ENCODE results near the gene SUPT6H. TPM values are rescaled to one million over a fixed set of nuclear protein-coding genes. Genes with fewer than 3 reads are reported as not detected.

The SUPT6H gene
- polyA plus RNA-seq, 6 donors from 2014 or later, result 4.6 to 19.5 (median 7.4) TPM

DNA sequence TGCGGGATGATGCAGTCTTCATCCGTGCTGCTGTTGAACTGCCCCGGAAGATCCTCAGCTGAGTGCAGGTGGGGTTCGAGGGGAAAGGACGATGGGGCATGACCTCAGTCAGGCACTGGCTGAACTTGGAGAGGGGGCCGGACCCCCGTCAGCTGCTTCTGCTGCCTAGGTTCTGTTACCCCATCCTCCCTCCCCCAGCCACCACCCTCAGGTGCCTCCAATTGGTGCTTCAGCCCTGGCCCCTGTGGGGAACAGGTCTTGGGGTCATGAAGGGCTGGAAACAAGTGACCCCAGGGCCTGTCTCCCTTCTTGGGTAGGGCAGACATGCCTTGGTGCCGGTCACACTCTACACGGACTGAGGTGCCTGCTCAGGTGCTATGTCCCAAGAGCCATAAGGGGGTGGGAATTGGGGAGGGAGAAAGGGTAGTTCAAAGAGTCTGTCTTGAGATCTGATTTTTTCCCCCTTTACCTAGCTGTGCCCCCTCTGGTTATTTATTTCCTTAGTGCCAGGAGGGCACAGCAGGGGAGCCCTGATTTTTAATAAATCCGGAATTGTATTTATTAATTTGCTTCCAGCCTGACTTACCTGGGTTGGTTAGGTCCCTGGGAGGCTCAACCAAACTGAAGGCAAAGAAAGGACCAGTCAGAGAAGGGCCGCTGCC is 87.6 kb downstream of the SUPT6H start:
- H3K4me1 Mint-ChIP-seq, result peaks cover 30 to 56% (median 36%) of the 10 kb centered on the region in 3 donors
- ATAC-seq (ENCODE audit: low read depth in 2 of 2) (peak in 1 of 2 donors; percentile 2), DNase-seq (no peak)
- no peaks in the 10 kb centered on the region for H3K9me3 Mint-ChIP-seq
- H3K27me3 Mint-ChIP-seq, result no peaks in the 10 kb centered on the region
- H3K36me3 Mint-ChIP-seq, result no peaks in the 10 kb centered on the region
- peak overlapping the region in 2 of 8 donors; percentile 47 to 77 for H3K4me3 Mint-ChIP-seq
- peak overlapping the region in 5 of 6 donors; percentile 26 to 92 (median 67) for H3K27ac Mint-ChIP-seq

DNA sequence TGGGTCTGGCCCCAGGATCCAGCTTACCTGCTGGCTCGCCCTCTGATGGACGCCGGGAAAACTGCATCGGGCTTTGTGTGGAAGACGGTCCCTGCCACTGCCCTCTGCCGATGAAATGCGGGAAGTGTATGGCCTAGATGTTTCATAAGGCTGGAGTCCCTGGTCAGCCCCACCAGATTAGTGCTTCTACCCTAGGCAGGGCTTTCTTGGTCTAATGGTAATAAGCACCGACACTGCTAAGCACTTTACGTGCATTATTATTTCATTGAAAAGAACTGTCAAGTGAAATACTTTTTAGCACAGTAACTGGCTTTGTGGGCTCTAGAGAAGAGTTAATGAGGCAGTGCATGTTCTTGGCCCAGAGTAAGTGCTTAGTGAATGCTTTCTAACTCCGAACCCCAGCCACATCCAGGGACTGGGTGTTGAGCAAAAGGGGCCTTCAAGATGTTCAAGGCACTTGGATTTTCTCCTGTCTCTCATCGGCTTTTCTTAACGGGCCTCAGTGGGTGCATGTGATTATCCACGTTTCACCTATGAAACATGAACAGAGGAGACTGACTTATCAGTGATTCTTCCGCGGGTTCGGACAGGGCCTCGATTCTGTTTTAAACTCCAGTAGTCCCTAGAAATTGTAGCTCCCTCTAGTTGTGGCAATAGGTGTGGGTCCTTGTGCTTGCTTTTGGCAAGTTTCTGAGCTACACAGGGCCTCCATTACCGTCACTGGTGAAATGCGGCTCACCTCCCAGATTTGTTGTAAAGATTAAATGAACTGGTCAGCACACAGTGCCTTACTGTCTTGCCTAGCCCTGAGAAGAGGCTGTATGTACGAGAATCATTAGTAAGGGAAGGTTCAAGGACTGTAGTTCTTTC is 88.4 kb downstream of the SUPT6H start:
- Mint-ChIP-seq H3K27me3 (no peaks in the 10 kb centered on the region), H3K4me3 (peak overlapping the region in 3 of 8 donors; percentile 9 to 67 (median 47)), H3K9me3 (no peaks in the 10 kb centered on the region), H3K4me1 (peaks cover 26 to 54% (median 30%) of the 10 kb centered on the region in 3 donors), H3K36me3 (no peaks in the 10 kb centered on the region), H3K27ac (peak overlapping the region; percentile 41 to 92 (median 76))
- DNase-seq (peak; percentile 89), ATAC-seq (ENCODE audit: low read depth in 2 of 2) (peak; percentile 70 to 81)

DNA sequence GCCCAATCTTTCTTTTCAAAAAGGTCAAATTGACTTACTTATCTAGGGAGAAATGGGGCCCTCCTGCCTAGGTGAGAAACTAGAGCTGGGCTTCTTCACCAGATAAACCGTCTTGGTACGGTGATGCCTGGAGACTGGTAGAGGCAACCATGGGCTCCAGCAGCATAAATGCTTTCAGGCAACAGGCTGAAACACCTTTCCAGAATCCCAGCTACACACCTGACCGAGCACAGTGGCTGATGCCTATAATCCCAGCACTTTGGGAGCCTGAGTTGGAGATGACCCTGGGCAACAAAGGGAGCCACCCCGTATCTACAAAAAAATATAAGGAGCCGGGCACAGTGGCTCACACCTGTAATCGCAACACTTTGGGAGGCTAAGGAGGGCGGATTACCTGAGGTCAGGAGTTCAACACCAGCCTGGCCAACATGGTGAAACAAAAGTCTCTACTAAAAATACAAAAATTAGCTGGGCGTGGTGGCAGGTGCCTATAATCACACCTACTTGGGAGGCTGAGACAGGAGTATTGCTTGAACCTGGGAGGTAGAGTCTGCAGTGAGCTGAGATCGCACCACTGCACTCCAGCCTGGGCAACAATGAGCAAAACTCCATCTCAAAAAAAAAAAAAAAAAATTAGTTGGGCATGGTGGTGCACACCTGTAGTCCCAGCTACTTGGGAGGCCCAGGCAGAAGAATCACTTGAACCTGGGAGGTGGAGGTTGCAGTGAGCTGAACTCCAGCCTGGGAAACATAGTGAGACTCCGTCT is 89.8 kb downstream of the SUPT6H start:
- H3K36me3 Mint-ChIP-seq, result no peaks in the 10 kb centered on the region
- H3K27ac Mint-ChIP-seq, result peak overlapping the region in 5 of 6 donors; percentile 44 to 73 (median 49)

More for the DNA sequence above, 89.8 kb downstream of the SUPT6H start:
- H3K4me3 Mint-ChIP-seq, result peak overlapping the region in 2 of 8 donors; percentile 29 to 41
- DNase-seq (no peak), ATAC-seq (ENCODE audit: low read depth in 2 of 2) (no peak)
- H3K4me1 Mint-ChIP-seq, result peaks cover 16 to 43% (median 21%) of the 10 kb centered on the region in 3 donors
- H3K27me3 Mint-ChIP-seq, result no peaks in the 10 kb centered on the region
- H3K9me3 Mint-ChIP-seq, result no peaks in the 10 kb centered on the region

Other genes with a start within 250 kb of the SUPT6H start
- gene SLC13A2, start 188.6 kb upstream of the SUPT6H start, polyA plus RNA-seq (ENCODE audit: low read depth in 6 of 6), result not detected
- gene FOXN1, start 155.9 kb upstream of the SUPT6H start, polyA plus RNA-seq (ENCODE audit: low read depth in 6 of 6), result not detected
- 10 to 100 TPM; 69.7 to 93.0 (median 75.3) TPM for gene UNC119, start 109.6 kb upstream of the SUPT6H start, polyA plus RNA-seq (ENCODE audit: low read depth in 6 of 6)
- 10 to 100 TPM; 31.3 to 61.7 (median 46.0) TPM for gene PIGS, start 90.7 kb upstream of the SUPT6H start, polyA plus RNA-seq (ENCODE audit: low read depth in 6 of 6)
- 10 to 100 TPM; 30.6 to 67.9 (median 48.3) TPM for gene ALDOC, start 85.3 kb upstream of the SUPT6H start, polyA plus RNA-seq (ENCODE audit: low read depth in 6 of 6)
- 1 to 10 TPM in 1 of 6 donors, under 1 TPM in 4, not detected in 1; 0.26 to 1.1 (median 0.62) TPM for gene SPAG5, start 63.2 kb upstream of the SUPT6H start, polyA plus RNA-seq (ENCODE audit: low read depth in 6 of 6)
- under 1 TPM in 2 of 6 donors, not detected in 4; 0.09 to 0.20 TPM for gene RSKR, start 48.0 kb upstream of the SUPT6H start, polyA plus RNA-seq (ENCODE audit: low read depth in 6 of 6)
- 10 to 100 TPM; 15.0 to 57.5 (median 40.8) TPM for gene BLTP2, start 17.0 kb upstream of the SUPT6H start, polyA plus RNA-seq (ENCODE audit: low read depth in 6 of 6)
- 10 to 100 TPM; 46.0 to 76.5 (median 61.7) TPM for gene SDF2, start 299 bp upstream of the SUPT6H start, polyA plus RNA-seq (ENCODE audit: low read depth in 6 of 6)
- 1 to 10 TPM in 3 of 6 donors, under 1 TPM in 2, not detected in 1; 0.29 to 2.3 (median 1.1) TPM for gene PROCA1, start 49.7 kb downstream of the SUPT6H start, polyA plus RNA-seq (ENCODE audit: low read depth in 6 of 6)
- 10 to 100 TPM; 11.6 to 22.6 (median 18.2) TPM for gene RAB34, start 55.7 kb downstream of the SUPT6H start, polyA plus RNA-seq (ENCODE audit: low read depth in 6 of 6)
- 1,000 to 10,000 TPM; 5,077 to 6,780 (median 5,627) TPM for gene RPL23A, start 57.8 kb downstream of the SUPT6H start, polyA plus RNA-seq (ENCODE audit: low read depth in 6 of 6)
- gene TLCD1, start 64.0 kb downstream of the SUPT6H start, polyA plus RNA-seq (ENCODE audit: low read depth in 6 of 6), result 1 to 10 TPM in 1 of 6 donors, under 1 TPM in 1, not detected in 4; 0.93 to 1.2 TPM
- gene NEK8, start 66.6 kb downstream of the SUPT6H start, polyA plus RNA-seq (ENCODE audit: low read depth in 6 of 6), result 10 to 100 TPM; 14.5 to 26.1 (median 19.6) TPM
- gene TRAF4, start 81.8 kb downstream of the SUPT6H start, polyA plus RNA-seq (ENCODE audit: low read depth in 6 of 6), result 10 to 100 TPM in 4 of 6 donors, 1 to 10 TPM in 2; 5.4 to 17.1 (median 12.0) TPM
- gene FAM222B, start 180.6 kb downstream of the SUPT6H start, polyA plus RNA-seq (ENCODE audit: low read depth in 6 of 6), result 10 to 100 TPM in 2 of 6 donors, 1 to 10 TPM in 4; 6.6 to 19.4 (median 8.2) TPM
- 10 to 100 TPM; 37.0 to 50.3 (median 46.2) TPM for gene ERAL1, start 192.8 kb downstream of the SUPT6H start, polyA plus RNA-seq (ENCODE audit: low read depth in 6 of 6)
- 100 to 1,000 TPM; 431 to 655 (median 460) TPM for gene FLOT2, start 235.5 kb downstream of the SUPT6H start, polyA plus RNA-seq (ENCODE audit: low read depth in 6 of 6)
- gene DHRS13, start 240.9 kb downstream of the SUPT6H start, polyA plus RNA-seq (ENCODE audit: low read depth in 6 of 6), result 10 to 100 TPM in 5 of 6 donors, 1 to 10 TPM in 1; 9.4 to 17.3 (median 11.5) TPM

Measured in naive B cell (primary cell).